ENCODE results near the gene PSMD1.
"Not testable (repeated sequence)": the region's sequence is repeated elsewhere in the genome, so short reads cannot be mapped to it uniquely, and the experiment has no call there.

Gene PSMD1

GRCh38 chr2:231185886-231186285 is 129.2 kb downstream of the PSMD1 start:
- DNase-seq (ENCODE audit: low spot score), result no peak

GRCh38 chr2:231186325-231186724 is 129.7 kb downstream of the PSMD1 start:
- no peak for DNase-seq (ENCODE audit: low spot score)

GRCh38 chr2:231187736-231188505 is 131.3 kb downstream of the PSMD1 start:
- no peak for DNase-seq (ENCODE audit: low spot score)

- no peak for DNase-seq (ENCODE audit: low spot score)
These were observed 132.0 kb downstream of the PSMD1 start for GRCh38 chr2:231188506-231189170.

- no peak for DNase-seq (ENCODE audit: low spot score)
These were observed 132.5 kb downstream of the PSMD1 start for GRCh38 chr2:231189171-231189530.

- no peak for DNase-seq (ENCODE audit: low spot score)
These were observed 133.2 kb downstream of the PSMD1 start for GRCh38 chr2:231189571-231190495.

- DNase-seq (ENCODE audit: low spot score), result peak; percentile 23
These were observed 134.0 kb downstream of the PSMD1 start for GRCh38 chr2:231190531-231191197.

- DNase-seq (ENCODE audit: low spot score), result no peak
These were observed 135.5 kb downstream of the PSMD1 start for GRCh38 chr2:231191896-231192872.

- no peak for DNase-seq (ENCODE audit: low spot score)
These were observed 136.5 kb downstream of the PSMD1 start for GRCh38 chr2:231193216-231193615.

GRCh38 chr2:231196592-231196991 is 139.9 kb downstream of the PSMD1 start:
- no peak for DNase-seq (ENCODE audit: low spot score)

GRCh38 chr2:231197196-231197595 is 140.5 kb downstream of the PSMD1 start:
- not testable (repeated sequence) for DNase-seq (ENCODE audit: low spot score)

- no peak for DNase-seq (ENCODE audit: low spot score)
These were observed 141.1 kb downstream of the PSMD1 start for GRCh38 chr2:231197706-231198290.

GRCh38 chr2:231198291-231199173 is 141.9 kb downstream of the PSMD1 start, which contains the start of gene ARMC9:
ARMC9 (plus strand) TSS chr2:231198631; CDS start chr2:231206239, 7,608 bp downstream.
- DNase-seq (ENCODE audit: low spot score), result peak; percentile 61

GRCh38 chr2:231199219-231199618 is 142.6 kb downstream of the PSMD1 start:
- no peak for DNase-seq (ENCODE audit: low spot score)

GRCh38 chr2:231200805-231201474 is 144.3 kb downstream of the PSMD1 start:
- DNase-seq (ENCODE audit: low spot score), result no peak

- no peak for DNase-seq (ENCODE audit: low spot score)
These were observed 144.8 kb downstream of the PSMD1 start for GRCh38 chr2:231201475-231201814.

- no peak for DNase-seq (ENCODE audit: low spot score)
These were observed 146.4 kb downstream of the PSMD1 start for GRCh38 chr2:231203087-231203486.

GRCh38 chr2:231204146-231204545 is 147.5 kb downstream of the PSMD1 start:
- no peak for DNase-seq (ENCODE audit: low spot score)

- no peak for DNase-seq (ENCODE audit: low spot score)
These were observed 147.9 kb downstream of the PSMD1 start for GRCh38 chr2:231204581-231204980.
